ENCODE results near the gene FYN.
A peak's percentile ranks its signal among the peaks of the same experiment; 100 is the strongest.

Gene FYN

GRCh38 chr6:111642463-111643158 is 230.6 kb downstream of the FYN start:
- TF ChIP-seq TEAD4 (IDR thresholded peaks at IDR 0.05): no peak
- no peak for TF ChIP-seq CEBPB (IDR thresholded peaks at IDR 0.05)
- no peak for TF ChIP-seq CREB1 (IDR thresholded peaks at IDR 0.05; ENCODE audit: low read depth)
- no peak for TF ChIP-seq MAX (IDR thresholded peaks at IDR 0.05)
- no peak for TF ChIP-seq FOXM1 (IDR thresholded peaks at IDR 0.05; ENCODE audit: borderline replicate concordance, low read depth)
- no peak for TF ChIP-seq REST (IDR thresholded peaks at IDR 0.05; ENCODE audit: low read depth)
- peak; percentile 90 for TF ChIP-seq RAD21 (IDR thresholded peaks at IDR 0.05; ENCODE audit: low read depth)
- TF ChIP-seq EGR1 (IDR thresholded peaks at IDR 0.05): no peak
- TF ChIP-seq ZBTB7A (IDR thresholded peaks at IDR 0.05; ENCODE audit: low read depth): no peak
- no peak for TF ChIP-seq TAF1 (IDR thresholded peaks at IDR 0.05; ENCODE audit: low read depth)
- TF ChIP-seq USF1 (IDR thresholded peaks at IDR 0.05): no peak
- TF ChIP-seq TCF12 (IDR thresholded peaks at IDR 0.05; ENCODE audit: low read depth): 0 out of 2 replicates have a peak, but pooled peaks have one; percentile 20
- no peak for TF ChIP-seq YY1 (IDR thresholded peaks at IDR 0.05; ENCODE audit: low read depth)
- TF ChIP-seq EP300 (IDR thresholded peaks at IDR 0.05; ENCODE audit: borderline replicate concordance): no peak
- TF ChIP-seq NFIC (IDR thresholded peaks at IDR 0.05): no peak

- TF ChIP-seq CREB1 (IDR thresholded peaks at IDR 0.05; ENCODE audit: low read depth) (no peak), TEAD4 (IDR thresholded peaks at IDR 0.05) (no peak)
Observed at GRCh38 chr6:111639266-111639665, 234.0 kb downstream of the FYN start.

GRCh38 chr6:111633822-111634221 is 239.4 kb downstream of the FYN start:
- TF ChIP-seq TCF12 (IDR thresholded peaks at IDR 0.05; ENCODE audit: low read depth) (no peak), USF1 (IDR thresholded peaks at IDR 0.05) (no peak), FOXM1 (IDR thresholded peaks at IDR 0.05; ENCODE audit: borderline replicate concordance, low read depth) (no peak), REST (IDR thresholded peaks at IDR 0.05; ENCODE audit: low read depth) (no peak)

GRCh38 chr6:111632468-111633247 is 240.6 kb downstream of the FYN start:
- TF ChIP-seq MAX (IDR thresholded peaks at IDR 0.05) (no peak), CREB1 (IDR thresholded peaks at IDR 0.05; ENCODE audit: low read depth) (no peak), USF1 (IDR thresholded peaks at IDR 0.05) (no peak), REST (IDR thresholded peaks at IDR 0.05; ENCODE audit: low read depth) (no peak), YY1 (IDR thresholded peaks at IDR 0.05; ENCODE audit: low read depth) (no peak), EGR1 (IDR thresholded peaks at IDR 0.05) (no peak), FOXM1 (IDR thresholded peaks at IDR 0.05; ENCODE audit: borderline replicate concordance, low read depth) (no peak), TAF1 (IDR thresholded peaks at IDR 0.05; ENCODE audit: low read depth) (no peak), TEAD4 (IDR thresholded peaks at IDR 0.05) (no peak), CEBPB (IDR thresholded peaks at IDR 0.05) (no peak), TCF12 (IDR thresholded peaks at IDR 0.05; ENCODE audit: low read depth) (no peak), NFIC (IDR thresholded peaks at IDR 0.05) (no peak), RAD21 (IDR thresholded peaks at IDR 0.05; ENCODE audit: low read depth) (no peak), ZBTB7A (IDR thresholded peaks at IDR 0.05; ENCODE audit: low read depth) (no peak), EP300 (IDR thresholded peaks at IDR 0.05; ENCODE audit: borderline replicate concordance) (no peak)

All from Ishikawa (cell line).